Measurements from ENCODE around the gene KDM4C.

GRCh38 chr9:6819112-6819511 is 61.3 kb downstream of the KDM4C start:
- TF ChIP-seq EZH2 (IDR thresholded peaks at IDR 0.05) (no peak), POLR2AphosphoS5 (IDR thresholded peaks at IDR 0.05; ENCODE audit: borderline replicate concordance, low read depth, low read length) (no peak)

All from SK-N-MC (cell line).